Neural progenitor cell (in vitro differentiated cells): ENCODE data around the gene MYOZ3. TPM values are rescaled to one million over a fixed set of nuclear protein-coding genes. Genes with fewer than 3 reads are reported as not detected.

Experiments used
- DNase-seq: peaks from one replicate; pipeline ENCODE4 v3.0.0-alpha.2; 2016; ENCODE audit warnings: low spot score
- H2AFZ ChIP-seq: fragments of 200-600 bp; sonication (generic); replicated peaks from 2 replicates; pipeline ENCODE4 v1.6.1; 2016; ENCODE audit warnings: antibody characterized with exemption
- H3F3A ChIP-seq: fragments of 200-600 bp; sonication (generic); 2 replicates; pipeline ENCODE4 v1.6.1; 2016; ENCODE audit warnings: antibody characterized with exemption, low read depth
- H3K27ac ChIP-seq: fragments of 200-600 bp; sonication (generic); 2 replicates; pipeline ENCODE4 v1.5.1; 2016; ENCODE audit warnings: mild to moderate bottlenecking
- H3K27me3 ChIP-seq: fragments of 200-600 bp; sonication (generic); 2 replicates; pipeline ENCODE4 v1.6.1; 2016; ENCODE audit warnings: mild to moderate bottlenecking, moderate library complexity
- H3K36me3 ChIP-seq: fragments of 200-600 bp; sonication (generic); 2 replicates; pipeline ENCODE4 v1.5.1; 2016
- H3K4me1 ChIP-seq: fragments of 200-600 bp; sonication (generic); 2 replicates; pipeline ENCODE4 v1.6.1; 2016; ENCODE audit warnings: mixed run types
- H3K4me2 ChIP-seq: fragments of 200-600 bp; sonication (generic); 2 replicates; pipeline ENCODE4 v1.6.1; 2016
- H3K4me3 ChIP-seq: fragments of 200-600 bp; sonication (generic); 2 replicates; pipeline ENCODE4 v1.5.1; 2016
- H3K79me2 ChIP-seq: fragments of 200-600 bp; sonication (generic); 2 replicates; pipeline ENCODE4 v1.6.1; 2016; ENCODE audit warnings: low read depth
- H3K9ac ChIP-seq: fragments of 200-600 bp; sonication (generic); 2 replicates; pipeline ENCODE4 v1.6.1; 2016
- H3K9me3 ChIP-seq: fragments of 200-600 bp; sonication (generic); 2 replicates; pipeline ENCODE4 v1.5.1; 2016; ENCODE audit warnings: low read depth
- H4K20me1 ChIP-seq: fragments of 200-600 bp; sonication (generic); 2 replicates; pipeline ENCODE4 v1.6.1; 2016; ENCODE audit warnings: low read depth
- H3K27ac Mint-ChIP-seq: 3 replicates; pipeline ENCODE4 v1.8.0; 2021; ENCODE audit warnings: mixed read lengths
- H3K27me3 Mint-ChIP-seq: 2 replicates; pipeline ENCODE4 v1.8.0; 2022; ENCODE audit warnings: low read depth, mild to moderate bottlenecking, inconsistent platforms, moderate library complexity, mixed read lengths; ENCODE audit not compliant: insufficient read depth
- H3K36me3 Mint-ChIP-seq: 3 replicates; pipeline ENCODE4 v1.8.0; 2021; ENCODE audit warnings: mixed read lengths
- H3K4me1 Mint-ChIP-seq: 3 replicates; pipeline ENCODE4 v1.8.0; 2021; ENCODE audit warnings: mixed read lengths
- H3K4me3 Mint-ChIP-seq: 3 replicates; pipeline ENCODE4 v1.8.0; 2021; ENCODE audit warnings: mild to moderate bottlenecking, moderate library complexity, mixed read lengths
- H3K9me3 Mint-ChIP-seq: 3 replicates; pipeline ENCODE4 v1.8.0; 2020; ENCODE audit warnings: mixed read lengths
- EZH2 ChIP-seq: fragments of 200-600 bp; sonication (generic); IDR thresholded peaks from 2 replicates; pipeline ENCODE4 v1.6.1; 2017; ENCODE audit warnings: antibody characterized with exemption, mild to moderate bottlenecking, moderate library complexity
- EZH2phosphoT487 ChIP-seq: fragments of 200-600 bp; sonication (generic); IDR thresholded peaks from 2 replicates; pipeline ENCODE4 v1.6.1; 2017; ENCODE audit warnings: antibody characterized with exemption
- total RNA-seq: library from RNA; depleted of rRNA; stranded (reverse); fragments of >200 nt; gene quantifications from 2 replicates; pipeline ENCODE4 v1.2.3, GENCODE V29; 2015; ENCODE audit warnings: low replicate concordance
- TF ChIP-seq, protein P1 (sequence below): fragments of 200-600 bp; sonication (generic); IDR thresholded peaks from 2 replicates; pipeline ENCODE4 v1.5.1; 2017; ENCODE audit warnings: antibody characterized with exemption, mild to moderate bottlenecking

MYOZ3 gene
- total RNA-seq, 1 donor from 2014 or later = 0.90 TPM

DNA sequence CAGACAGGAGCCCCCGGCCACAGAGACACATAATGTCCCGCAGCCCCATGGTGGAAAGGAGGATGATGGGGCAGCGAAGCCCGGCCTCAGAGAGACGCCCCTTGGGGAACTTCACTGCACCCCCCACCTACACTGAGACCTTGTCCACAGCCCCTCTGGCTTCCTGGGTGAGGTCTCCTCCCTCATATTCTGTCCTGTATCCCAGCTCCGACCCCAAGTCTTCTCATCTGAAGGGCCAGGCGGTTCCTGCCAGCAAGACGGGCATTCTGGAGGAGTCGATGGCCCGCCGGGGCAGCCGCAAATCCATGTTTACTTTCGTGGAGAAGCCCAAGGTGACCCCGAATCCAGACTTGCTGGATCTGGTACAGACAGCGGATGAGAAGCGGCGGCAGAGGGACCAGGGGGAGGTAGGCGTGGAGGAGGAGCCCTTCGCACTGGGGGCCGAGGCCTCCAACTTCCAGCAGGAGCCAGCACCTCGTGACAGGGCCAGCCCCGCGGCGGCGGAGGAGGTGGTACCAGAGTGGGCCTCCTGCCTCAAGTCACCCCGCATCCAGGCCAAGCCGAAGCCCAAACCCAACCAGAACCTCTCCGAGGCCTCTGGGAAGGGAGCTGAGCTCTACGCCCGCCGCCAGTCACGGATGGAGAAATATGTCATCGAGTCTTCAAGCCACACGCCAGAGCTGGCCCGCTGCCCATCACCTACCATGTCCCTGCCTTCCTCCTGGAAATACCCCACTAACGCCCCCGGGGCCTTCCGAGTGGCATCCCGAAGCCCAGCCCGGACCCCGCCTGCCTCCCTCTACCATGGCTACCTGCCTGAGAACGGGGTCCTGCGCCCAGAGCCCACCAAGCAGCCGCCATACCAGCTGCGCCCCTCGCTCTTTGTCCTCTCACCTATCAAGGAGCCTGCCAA is 11.7 kb upstream of the MYOZ3 start:
- no peaks in the 10 kb centered on the region for H3K79me2 ChIP-seq
- no peaks in the 10 kb centered on the region for H3K36me3 ChIP-seq
- peak overlapping the region; percentile 21 for H3K4me3 Mint-ChIP-seq
- no peak for TF ChIP-seq EZH2
- TF ChIP-seq, protein P1, sequence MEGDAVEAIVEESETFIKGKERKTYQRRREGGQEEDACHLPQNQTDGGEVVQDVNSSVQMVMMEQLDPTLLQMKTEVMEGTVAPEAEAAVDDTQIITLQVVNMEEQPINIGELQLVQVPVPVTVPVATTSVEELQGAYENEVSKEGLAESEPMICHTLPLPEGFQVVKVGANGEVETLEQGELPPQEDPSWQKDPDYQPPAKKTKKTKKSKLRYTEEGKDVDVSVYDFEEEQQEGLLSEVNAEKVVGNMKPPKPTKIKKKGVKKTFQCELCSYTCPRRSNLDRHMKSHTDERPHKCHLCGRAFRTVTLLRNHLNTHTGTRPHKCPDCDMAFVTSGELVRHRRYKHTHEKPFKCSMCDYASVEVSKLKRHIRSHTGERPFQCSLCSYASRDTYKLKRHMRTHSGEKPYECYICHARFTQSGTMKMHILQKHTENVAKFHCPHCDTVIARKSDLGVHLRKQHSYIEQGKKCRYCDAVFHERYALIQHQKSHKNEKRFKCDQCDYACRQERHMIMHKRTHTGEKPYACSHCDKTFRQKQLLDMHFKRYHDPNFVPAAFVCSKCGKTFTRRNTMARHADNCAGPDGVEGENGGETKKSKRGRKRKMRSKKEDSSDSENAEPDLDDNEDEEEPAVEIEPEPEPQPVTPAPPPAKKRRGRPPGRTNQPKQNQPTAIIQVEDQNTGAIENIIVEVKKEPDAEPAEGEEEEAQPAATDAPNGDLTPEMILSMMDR = no peak
- no peaks in the 10 kb centered on the region for H3K9me3 ChIP-seq
- no peak overlapping the region for H3K9ac ChIP-seq
- no peak overlapping the region for H3K4me3 ChIP-seq
- H2AFZ ChIP-seq = no peak overlapping the region
- H3K4me2 ChIP-seq = no peak overlapping the region
- peaks cover 44% of the 10 kb centered on the region for H3K4me1 ChIP-seq
- no peaks in the 10 kb centered on the region for H4K20me1 ChIP-seq
- H3K27me3 Mint-ChIP-seq = peaks cover 7% of the 10 kb centered on the region
- H3K9me3 Mint-ChIP-seq = no peaks in the 10 kb centered on the region
- no peaks in the 10 kb centered on the region for H3K27me3 ChIP-seq
- H3K27ac Mint-ChIP-seq = no peak overlapping the region
- no peak for DNase-seq
- no peak overlapping the region for H3K27ac ChIP-seq
- no peaks in the 10 kb centered on the region for H3K36me3 Mint-ChIP-seq
- H3K4me1 Mint-ChIP-seq = peaks cover 55% of the 10 kb centered on the region
- peaks cover 29% of the 10 kb centered on the region for H3F3A ChIP-seq

DNA sequence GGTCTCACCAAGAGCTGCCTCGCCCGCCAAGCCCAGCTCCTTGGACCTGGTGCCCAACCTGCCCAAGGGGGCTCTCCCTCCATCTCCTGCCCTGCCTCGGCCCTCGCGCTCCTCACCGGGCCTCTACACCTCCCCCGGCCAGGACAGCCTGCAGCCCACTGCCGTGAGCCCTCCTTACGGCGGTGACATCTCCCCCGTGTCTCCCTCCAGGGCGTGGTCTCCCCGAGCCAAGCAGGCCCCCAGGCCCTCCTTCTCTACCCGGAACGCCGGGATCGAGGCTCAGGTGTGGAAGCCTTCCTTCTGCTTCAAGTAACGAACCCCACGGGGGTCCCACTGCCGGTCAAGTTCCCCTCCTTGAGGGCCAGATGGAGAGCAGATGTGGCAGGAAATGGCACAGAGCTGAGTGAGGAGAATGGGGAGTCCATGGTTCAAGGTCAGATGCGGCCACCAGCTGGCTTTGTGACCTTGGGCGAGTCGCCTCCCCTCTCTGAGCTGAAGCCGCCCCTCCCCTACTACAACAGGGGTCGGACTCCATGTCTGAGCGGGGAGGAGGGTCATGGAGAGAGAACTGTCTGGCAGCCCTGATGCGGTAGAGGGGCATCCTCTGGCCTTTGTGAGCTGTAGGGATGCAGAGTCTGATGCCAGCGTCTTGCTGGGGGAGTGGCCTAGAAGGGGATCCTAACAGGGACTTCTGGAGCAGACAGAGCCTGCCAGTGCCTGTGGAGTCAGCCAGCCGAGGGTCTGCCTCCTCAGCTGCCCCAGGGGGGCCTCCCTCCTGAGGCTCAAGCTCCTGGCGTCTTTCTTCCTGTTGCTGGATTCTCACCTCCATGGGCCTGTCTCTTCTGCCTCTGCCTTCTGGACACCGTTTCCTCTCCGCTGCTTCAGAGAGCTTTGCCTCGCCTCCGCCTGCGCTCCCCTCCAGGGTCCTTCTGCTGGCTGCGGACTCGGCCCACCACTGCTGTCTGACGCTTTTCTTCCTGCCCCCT is 10.7 kb upstream of the MYOZ3 start:
- peak overlapping the region; percentile 91 for H3K27ac Mint-ChIP-seq
- peaks cover 46% of the 10 kb centered on the region for H3K4me1 Mint-ChIP-seq
- peaks cover 7% of the 10 kb centered on the region for H3K27me3 Mint-ChIP-seq

DNA sequence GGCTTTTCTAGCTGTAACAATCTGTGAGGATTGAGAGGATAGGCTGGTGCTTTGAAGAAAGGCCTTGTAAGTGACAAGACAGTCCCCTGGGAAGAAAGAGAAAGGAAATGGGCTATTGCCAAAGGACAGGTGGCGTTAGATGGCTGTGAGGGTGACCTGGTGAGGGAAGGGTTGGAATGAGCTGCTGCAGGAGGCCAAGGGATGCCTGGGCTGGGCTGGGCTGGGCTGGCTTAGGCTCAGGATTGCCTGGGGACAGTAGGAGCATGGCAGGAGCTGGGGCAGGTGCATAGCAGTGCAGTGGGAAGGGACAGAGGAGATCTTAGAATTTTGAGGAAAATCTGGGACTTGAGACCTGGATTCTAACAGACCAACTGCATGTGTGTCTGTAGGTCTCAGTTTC is 9.7 kb upstream of the MYOZ3 start:
- Histone ChIP-seq H3F3A (peaks cover 15% of the 10 kb centered on the region), H3K36me3 (no peaks in the 10 kb centered on the region), H3K27ac (no peak overlapping the region), H3K79me2 (no peaks in the 10 kb centered on the region), H3K9ac (no peak overlapping the region), H3K4me1 (peaks cover 30% of the 10 kb centered on the region), H2AFZ (no peak overlapping the region), H3K9me3 (no peaks in the 10 kb centered on the region), H3K27me3 (no peaks in the 10 kb centered on the region), H4K20me1 (no peaks in the 10 kb centered on the region), H3K4me3 (no peak overlapping the region), H3K4me2 (no peak overlapping the region)
- Mint-ChIP-seq H3K36me3 (no peaks in the 10 kb centered on the region), H3K4me1 (peaks cover 44% of the 10 kb centered on the region), H3K27me3 (peaks cover 7% of the 10 kb centered on the region), H3K9me3 (no peaks in the 10 kb centered on the region), H3K4me3 (no peak overlapping the region), H3K27ac (peak overlapping the region; percentile 21)
- no peak for DNase-seq
- TF ChIP-seq, protein P1 = no peak
- TF ChIP-seq EZH2 = no peak
- TF ChIP-seq EZH2phosphoT487 = no peak

More for the DNA sequence above, 10.7 kb upstream of the MYOZ3 start:
- Histone ChIP-seq H3K27ac (no peak overlapping the region), H2AFZ (no peak overlapping the region), H3K36me3 (no peaks in the 10 kb centered on the region), H3K4me3 (no peak overlapping the region), H3K9ac (no peak overlapping the region), H3K27me3 (no peaks in the 10 kb centered on the region), H3K9me3 (no peaks in the 10 kb centered on the region), H3K4me2 (no peak overlapping the region), H3K4me1 (peaks cover 35% of the 10 kb centered on the region), H3F3A (peaks cover 20% of the 10 kb centered on the region), H4K20me1 (no peaks in the 10 kb centered on the region), H3K79me2 (no peaks in the 10 kb centered on the region)
- peak overlapping the region; percentile 43 for H3K4me3 Mint-ChIP-seq
- TF ChIP-seq, protein P1 = no peak
- no peak for TF ChIP-seq EZH2
- no peak for TF ChIP-seq EZH2phosphoT487
- H3K9me3 Mint-ChIP-seq = no peaks in the 10 kb centered on the region
- H3K36me3 Mint-ChIP-seq = no peaks in the 10 kb centered on the region
- DNase-seq = no peak
